HUES64 (cell line): ENCODE results near the gene CFAP47. TPM values are rescaled to one million over a fixed set of nuclear protein-coding genes. Genes with fewer than 3 reads are reported as not detected.
"Not testable (repeated sequence)": the region's sequence is repeated elsewhere in the genome, so short reads cannot be mapped to it uniquely, and the experiment has no call there.

Source experiments
- H3K27ac ChIP-seq: 2 replicates; pipeline ENCODE4 v1.7.0; 2013; ENCODE audit warnings: low read depth, low read length, inconsistent platforms
- H3K27me3 ChIP-seq: 2 replicates; pipeline ENCODE4 v1.6.1; 2013; ENCODE audit warnings: mild to moderate bottlenecking, low read length; ENCODE audit not compliant: insufficient read depth
- H3K36me3 ChIP-seq: 2 replicates; pipeline ENCODE4 v1.6.1; 2013; ENCODE audit warnings: mild to moderate bottlenecking, low read length; ENCODE audit not compliant: insufficient read depth
- H3K4me1 ChIP-seq: 2 replicates; pipeline ENCODE4 v1.6.1; 2013; ENCODE audit warnings: mild to moderate bottlenecking, low read length, moderate library complexity; ENCODE audit not compliant: insufficient read depth
- H3K4me3 ChIP-seq: 2 replicates; pipeline ENCODE4 v1.5.1; 2013; ENCODE audit warnings: mild to moderate bottlenecking, low read length, moderate library complexity
- H3K9ac ChIP-seq: 2 replicates; pipeline ENCODE4 v1.6.1; 2013; ENCODE audit warnings: mild to moderate bottlenecking, low read depth, low read length
- H3K9me3 ChIP-seq: 2 replicates; pipeline ENCODE4 v1.6.1; 2013; ENCODE audit warnings: low read depth, low read length; ENCODE audit not compliant: insufficient read depth
- WGBS: fragments of 150-250, 120-280 bp; methylation state at CpG from one replicate; pipeline ENCODE4 v1.1.7; 2013; ENCODE audit warnings: missing lambda C conversion rate; 5-methylcytosine and 5-hydroxymethylcytosine counted together
- polyA plus RNA-seq, 2 experiments: library from polyadenylated mRNA; stranded (reverse); fragments of 50-300 nt; gene quantifications; one replicate each; pipeline ENCODE4 v1.2.3, GENCODE V29; 2013

The CFAP47 gene, protein sequence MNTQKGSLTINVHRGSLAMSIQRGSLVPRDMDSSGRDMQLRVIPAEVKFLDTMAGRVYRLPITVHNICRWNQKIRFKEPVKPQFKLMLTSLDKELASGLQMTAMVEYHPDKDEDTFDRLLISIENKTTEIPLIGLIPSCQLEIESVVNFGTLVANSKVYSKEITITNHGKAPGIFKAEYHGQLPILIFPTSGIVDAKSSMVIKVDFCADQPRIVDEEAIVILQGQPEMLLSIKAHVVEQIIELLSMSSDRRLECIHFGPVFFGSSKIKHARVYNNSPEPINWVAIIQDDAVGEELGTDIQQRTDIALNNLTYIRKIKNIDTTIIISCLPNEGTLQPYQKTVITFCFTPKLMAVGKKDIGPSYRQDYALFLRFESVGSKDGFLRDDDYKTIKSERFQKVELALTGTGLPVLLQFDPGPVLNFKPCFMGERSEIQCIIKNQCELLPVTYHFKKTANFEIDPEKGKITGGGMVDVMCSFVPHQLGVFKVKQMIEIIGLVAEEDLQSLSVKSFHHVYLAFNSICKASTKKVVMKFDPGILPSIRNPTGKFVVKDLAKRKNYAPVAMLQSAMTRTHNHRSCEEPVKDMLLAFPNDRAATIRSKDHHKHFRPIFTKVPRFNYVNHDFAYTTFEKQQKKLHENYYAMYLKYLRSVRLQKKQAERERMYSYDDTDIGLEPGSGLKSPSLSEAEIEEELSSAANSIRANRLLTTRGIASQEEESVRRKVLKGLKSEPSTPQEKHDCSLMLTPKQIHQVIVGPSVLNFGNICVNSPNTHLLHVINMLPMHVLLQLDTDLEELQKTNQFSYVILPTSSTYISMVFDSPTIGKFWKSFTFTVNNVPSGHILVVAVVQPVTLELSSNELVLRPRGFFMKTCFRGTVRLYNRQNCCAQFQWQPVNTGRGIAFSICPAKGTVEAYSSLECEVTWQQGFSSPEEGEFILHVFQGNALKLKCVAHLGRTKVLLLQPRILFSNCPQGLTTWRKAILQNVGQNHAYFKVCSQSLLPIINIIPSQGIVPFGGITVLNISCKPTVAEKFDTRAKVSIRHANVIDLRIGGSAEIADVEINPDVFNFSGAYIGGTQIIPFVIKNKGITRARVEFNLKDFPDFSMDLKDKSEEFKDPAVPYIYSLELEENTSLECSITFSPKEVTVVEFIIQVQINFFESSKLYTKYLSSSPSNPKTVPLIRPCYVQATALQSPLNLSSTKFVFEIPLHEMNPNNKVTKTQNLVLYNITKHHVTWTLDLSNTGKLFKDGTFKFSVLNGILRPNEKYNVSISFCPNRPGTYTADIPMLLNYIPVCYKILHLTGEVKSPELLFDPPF (N-terminal part only)
- polyA plus RNA-seq (2013, experiment 1 of 2), result 0.15 TPM
- 0.13 TPM for polyA plus RNA-seq (2013, experiment 2 of 2)

DNA sequence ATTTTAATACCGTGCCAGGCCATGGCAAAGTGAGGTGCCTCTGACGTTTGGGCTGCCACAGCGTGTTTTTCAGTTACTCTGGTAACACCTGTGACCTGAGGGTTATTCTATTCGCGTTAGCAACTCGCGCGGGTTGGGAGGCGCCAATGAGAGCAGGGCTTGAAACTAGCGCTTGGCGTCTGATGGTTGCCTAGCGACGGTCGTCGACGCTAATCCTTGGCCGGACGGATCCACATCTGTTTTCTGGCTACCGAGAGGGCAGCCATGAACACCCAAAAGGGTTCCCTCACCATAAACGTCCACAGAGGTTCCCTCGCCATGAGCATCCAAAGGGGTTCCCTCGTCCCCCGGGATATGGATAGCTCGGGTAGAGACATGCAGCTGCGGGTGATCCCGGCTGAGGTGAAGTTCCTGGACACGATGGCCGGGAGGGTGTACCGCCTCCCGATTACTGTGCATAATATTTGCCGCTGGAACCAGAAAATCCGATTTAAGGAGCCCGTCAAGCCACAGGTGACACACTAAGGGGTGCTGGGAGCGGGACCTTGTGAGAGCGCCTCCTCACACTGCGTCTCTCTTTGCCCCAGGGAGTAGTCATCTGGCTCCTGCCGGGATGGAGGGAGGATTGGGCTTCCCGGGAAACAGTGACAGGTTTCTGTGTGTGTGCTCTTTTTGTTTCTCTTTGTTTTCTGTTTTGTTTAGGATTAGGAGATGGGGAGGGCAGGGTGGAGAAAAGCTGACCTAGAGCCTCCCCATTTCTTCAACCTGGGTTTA lies at the start of gene CFAP47:
Gene CFAP47 (plus strand): TSS at position 199 of the 774 bp plus-strand sequence. CDS start 66 bp downstream, at position 265.
- H3K27me3 ChIP-seq, result peaks cover 3% of the 10 kb centered on the region
- H3K36me3 ChIP-seq, result no peaks in the 10 kb centered on the region
- 4% methylated on average over 38 of the region's 38 CpGs for WGBS
- peak within 1 kb of the TSS; percentile 76 for H3K4me3 ChIP-seq
- H3K4me1 ChIP-seq, result no peaks in the 10 kb centered on the region
- no peak within 1 kb of the TSS for H3K27ac ChIP-seq
- H3K9me3 ChIP-seq, result no peaks in the 10 kb centered on the region
- H3K9ac ChIP-seq, result no peak within 1 kb of the TSS

DNA sequence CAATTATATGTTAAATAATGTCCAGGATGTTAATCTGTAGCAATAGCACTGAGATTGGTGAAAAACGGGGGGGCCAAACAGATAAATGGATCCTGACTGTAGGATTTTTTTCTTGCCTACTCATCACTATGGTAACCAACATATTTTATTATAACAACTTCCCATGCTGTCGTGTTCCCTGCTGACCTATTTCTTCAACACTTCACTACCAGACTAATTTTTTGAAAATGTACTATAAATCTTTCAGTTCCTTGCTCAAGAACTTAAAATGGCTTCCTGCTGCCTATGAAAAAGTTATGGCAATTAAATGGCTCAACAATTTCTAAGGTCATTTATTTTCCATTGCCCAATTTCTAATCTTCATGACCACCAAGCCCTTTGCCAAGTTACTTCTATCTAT lies 38.9 kb upstream of the CFAP47 start:
- 100% methylated on average over 1 of the region's 2 CpGs for WGBS
- H3K9me3 ChIP-seq, result no peaks in the 10 kb centered on the region
- no peaks in the 10 kb centered on the region for H3K27me3 ChIP-seq
- no peaks in the 10 kb centered on the region for H3K36me3 ChIP-seq
- H3K4me3 ChIP-seq, result no peak overlapping the region
- H3K9ac ChIP-seq, result no peak overlapping the region
- no peak overlapping the region for H3K27ac ChIP-seq
- no peaks in the 10 kb centered on the region for H3K4me1 ChIP-seq

DNA sequence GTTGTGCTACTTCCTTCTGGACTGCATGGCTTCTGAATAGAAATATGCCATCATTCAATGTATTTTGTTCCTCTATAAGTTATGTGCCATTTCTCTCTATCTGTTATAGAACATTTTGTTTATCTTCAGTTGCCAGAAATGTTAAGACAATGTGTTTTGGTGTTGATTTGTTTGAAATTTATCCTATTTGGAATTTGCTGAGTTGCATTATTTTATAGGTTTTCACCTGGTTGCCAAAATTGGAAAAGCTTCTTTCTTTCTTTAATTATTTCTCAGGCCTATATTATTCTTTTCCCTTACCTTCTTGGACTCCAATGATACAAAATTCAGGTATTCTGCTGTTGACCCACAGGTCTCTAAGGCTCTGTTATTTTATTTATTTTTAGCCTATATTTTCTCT lies 33.4 kb upstream of the CFAP47 start:
- Histone ChIP-seq H3K9ac (no peak overlapping the region), H3K36me3 (no peaks in the 10 kb centered on the region), H3K27ac (no peak overlapping the region), H3K4me3 (no peak overlapping the region), H3K4me1 (no peaks in the 10 kb centered on the region), H3K9me3 (no peaks in the 10 kb centered on the region), H3K27me3 (no peaks in the 10 kb centered on the region)

DNA sequence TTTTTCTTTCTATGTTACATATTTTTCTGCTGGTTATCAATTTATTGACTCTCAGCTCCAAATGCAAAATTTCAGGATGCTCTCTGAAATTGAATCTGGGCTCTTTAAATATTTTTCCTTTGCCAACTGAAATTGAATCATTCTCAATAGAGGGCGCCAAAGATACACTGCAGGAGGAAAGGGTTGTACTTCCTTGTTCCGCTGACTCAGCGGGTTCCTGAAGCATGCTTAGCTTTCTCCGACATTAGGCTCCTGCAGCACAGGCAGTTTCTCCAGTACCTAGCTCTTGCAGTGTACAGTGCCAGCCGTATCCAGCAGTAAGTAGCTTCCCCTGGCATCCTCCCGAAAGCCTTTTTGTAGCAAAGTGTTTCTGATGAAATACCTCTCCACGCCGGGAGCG lies 28.8 kb upstream of the CFAP47 start:
- H3K9ac ChIP-seq, result no peak overlapping the region
- no peak overlapping the region for H3K27ac ChIP-seq
- no peak overlapping the region for H3K4me3 ChIP-seq
- no peaks in the 10 kb centered on the region for H3K9me3 ChIP-seq
- H3K36me3 ChIP-seq, result no peaks in the 10 kb centered on the region
- WGBS, result 69% methylated on average over 9 of the region's 9 CpGs
- H3K4me1 ChIP-seq, result no peaks in the 10 kb centered on the region
- H3K27me3 ChIP-seq, result no peaks in the 10 kb centered on the region

DNA sequence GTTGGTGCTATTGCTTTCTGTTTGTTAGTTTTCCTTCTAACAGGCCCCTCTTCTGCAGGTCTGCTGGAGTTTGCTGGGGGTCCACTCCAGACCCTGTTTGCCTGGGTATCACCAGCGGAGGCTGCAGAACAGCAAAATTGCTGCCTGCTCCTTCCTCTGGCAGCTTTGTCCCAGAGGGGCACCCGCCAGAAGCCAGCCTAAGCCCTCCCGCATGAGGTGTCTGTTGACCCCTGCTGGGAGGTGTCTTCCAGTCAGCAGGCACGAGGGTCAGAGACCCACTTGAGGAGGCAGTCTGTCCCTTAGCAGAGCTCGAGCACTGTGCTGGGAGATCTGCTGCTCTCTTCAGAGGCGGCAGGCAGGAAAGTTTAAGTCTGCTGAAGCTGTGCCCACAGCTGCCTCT lies 67.3 kb downstream of the CFAP47 start:
- not testable (repeated sequence) for H3K36me3 ChIP-seq, H3K4me3 ChIP-seq, H3K4me1 ChIP-seq, H3K27ac ChIP-seq, H3K9ac ChIP-seq, H3K9me3 ChIP-seq, H3K27me3 ChIP-seq
- 93% methylated on average over 6 of the region's 6 CpGs for WGBS

DNA sequence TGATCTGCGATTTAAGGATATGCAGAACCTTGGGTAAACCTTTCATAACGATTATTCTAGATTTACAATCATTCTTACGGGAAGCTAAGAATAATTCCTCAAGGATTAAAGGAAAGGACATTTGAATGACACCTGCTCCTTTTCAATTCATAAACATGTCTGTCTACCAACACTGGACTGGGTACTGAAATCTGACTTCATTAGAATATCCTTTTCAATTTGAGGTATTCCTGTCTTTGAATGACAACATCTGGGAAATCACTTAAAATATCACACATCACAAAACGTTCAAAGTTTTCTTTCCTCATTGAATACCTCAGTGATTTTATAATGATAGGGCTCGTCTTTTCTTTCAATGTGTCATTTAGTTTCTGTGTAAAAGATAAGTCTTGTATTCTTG lies 87.7 kb downstream of the CFAP47 start:
- H3K9me3 ChIP-seq, result no peaks in the 10 kb centered on the region
- H3K36me3 ChIP-seq, result no peaks in the 10 kb centered on the region
- 100% methylated on average over 4 of the region's 5 CpGs for WGBS
- no peak overlapping the region for H3K9ac ChIP-seq
- no peaks in the 10 kb centered on the region for H3K27me3 ChIP-seq
- no peaks in the 10 kb centered on the region for H3K4me1 ChIP-seq
- H3K4me3 ChIP-seq, result no peak overlapping the region
- H3K27ac ChIP-seq, result no peak overlapping the region

DNA sequence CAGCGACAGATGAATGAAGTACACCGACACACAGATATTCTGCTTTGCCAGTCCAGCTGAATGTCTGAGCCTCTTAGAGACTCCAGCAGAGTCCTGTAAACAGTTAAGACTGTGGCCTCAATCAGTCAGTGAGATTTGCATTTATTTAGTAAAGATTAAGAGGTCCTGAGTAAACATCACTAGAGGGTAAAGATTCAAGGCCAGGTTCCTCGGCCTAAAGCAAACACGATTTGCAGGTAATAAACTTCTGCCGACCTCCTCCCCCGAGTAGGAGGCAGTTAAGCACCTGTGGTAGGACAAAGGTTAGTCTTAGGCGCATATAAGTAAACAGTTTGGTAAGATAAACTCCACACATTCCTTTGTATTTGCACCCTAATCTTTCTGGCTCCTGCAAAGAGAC lies 99.6 kb downstream of the CFAP47 start:
- H3K4me3 ChIP-seq, result no peak overlapping the region
- H3K27me3 ChIP-seq, result no peaks in the 10 kb centered on the region
- 76% methylated on average over 5 of the region's 7 CpGs for WGBS
- H3K27ac ChIP-seq, result no peak overlapping the region
- no peaks in the 10 kb centered on the region for H3K9me3 ChIP-seq
- no peaks in the 10 kb centered on the region for H3K36me3 ChIP-seq
- H3K4me1 ChIP-seq, result no peaks in the 10 kb centered on the region
- no peak overlapping the region for H3K9ac ChIP-seq

DNA sequence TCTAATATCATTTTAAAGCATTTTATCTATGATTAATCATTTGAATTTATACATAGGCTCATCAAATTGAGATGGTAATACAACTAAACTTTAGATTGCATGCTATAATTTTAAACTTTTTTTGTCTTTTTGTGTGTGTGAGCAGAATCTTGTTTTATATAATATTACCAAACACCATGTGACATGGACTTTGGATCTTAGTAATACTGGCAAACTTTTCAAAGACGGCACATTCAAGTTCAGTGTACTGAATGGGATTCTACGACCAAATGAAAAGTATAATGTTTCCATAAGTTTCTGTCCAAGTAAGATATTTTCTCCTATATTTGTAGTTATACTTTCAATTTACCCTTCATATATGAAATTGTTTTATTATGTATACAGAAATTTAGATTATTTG lies 116.0 kb downstream of the CFAP47 start:
- no CpG with 5 or more reads among the region's 2 CpGs for WGBS

DNA sequence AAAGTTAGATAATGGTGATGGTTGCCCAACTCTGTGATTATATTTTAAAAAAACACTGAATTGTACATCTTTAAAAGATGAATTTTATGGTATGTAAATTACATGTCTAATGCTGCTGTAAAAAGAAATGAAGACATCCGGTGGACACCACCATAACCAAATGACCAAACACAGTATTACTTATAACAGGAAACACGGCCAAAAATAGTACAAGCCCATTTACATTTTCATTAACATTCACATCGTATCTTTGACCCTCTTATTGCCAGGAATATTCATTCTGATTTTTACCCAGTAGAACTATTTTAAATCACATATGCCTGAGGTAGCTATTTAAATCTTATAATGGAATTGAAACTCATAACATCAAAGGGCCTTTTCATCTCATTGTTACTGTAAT lies 143.2 kb downstream of the CFAP47 start:
- H3K9ac ChIP-seq, result no peak overlapping the region
- H3K27ac ChIP-seq, result no peak overlapping the region
- H3K27me3 ChIP-seq, result no peaks in the 10 kb centered on the region
- 90% methylated on average over 3 of the region's 3 CpGs for WGBS
- H3K4me1 ChIP-seq, result no peaks in the 10 kb centered on the region
- H3K9me3 ChIP-seq, result no peaks in the 10 kb centered on the region
- no peak overlapping the region for H3K4me3 ChIP-seq
- no peaks in the 10 kb centered on the region for H3K36me3 ChIP-seq

More for the DNA sequence above, 116.0 kb downstream of the CFAP47 start:
- no peaks in the 10 kb centered on the region for H3K27me3 ChIP-seq
- H3K4me3 ChIP-seq, result no peak overlapping the region
- H3K27ac ChIP-seq, result no peak overlapping the region
- H3K9me3 ChIP-seq, result no peaks in the 10 kb centered on the region
- H3K36me3 ChIP-seq, result no peaks in the 10 kb centered on the region
- H3K9ac ChIP-seq, result no peak overlapping the region
- H3K4me1 ChIP-seq, result no peaks in the 10 kb centered on the region

DNA sequence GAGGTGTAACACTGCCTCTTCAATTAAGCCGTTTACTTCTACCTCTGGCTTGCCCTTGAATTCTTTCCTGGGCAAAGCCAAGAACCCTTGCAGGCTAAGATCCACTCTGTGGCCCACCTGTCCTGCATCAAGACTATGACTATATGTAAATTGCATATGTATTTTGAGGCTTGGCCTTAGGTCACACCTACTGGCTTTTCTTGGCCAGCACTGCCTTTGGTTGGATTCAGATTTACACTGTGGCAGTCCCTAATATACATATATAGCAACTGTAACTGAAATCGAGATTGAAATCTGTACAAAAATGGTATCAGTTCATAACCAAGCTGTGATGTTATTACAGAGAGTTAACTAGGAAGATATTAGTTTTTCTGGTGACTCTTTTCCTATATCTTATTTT lies 151.5 kb downstream of the CFAP47 start:
- H3K36me3 ChIP-seq, result no peaks in the 10 kb centered on the region
- WGBS, result 100% methylated on average over 2 of the region's 2 CpGs
- H3K9ac ChIP-seq, result no peak overlapping the region
- H3K9me3 ChIP-seq, result no peaks in the 10 kb centered on the region
- no peaks in the 10 kb centered on the region for H3K4me1 ChIP-seq
- no peaks in the 10 kb centered on the region for H3K27me3 ChIP-seq
- H3K4me3 ChIP-seq, result no peak overlapping the region
- no peak overlapping the region for H3K27ac ChIP-seq
